Left kidney (tissue), 8 donors: ENCODE data around the gene ABI3. TPM values are rescaled to one million over a fixed set of nuclear protein-coding genes. Genes with fewer than 3 reads are reported as not detected.
"Not testable (repeated sequence)": the region's sequence is repeated elsewhere in the genome, so short reads cannot be mapped to it uniquely, and the experiment has no call there.

Source experiments
- DNase-seq: peaks from one replicate; pipeline ENCODE4 v3.0.0-alpha.2; 2013
- long read RNA-seq, 8 donors: transcript quantifications; one replicate each; lab custom pipeline, GENCODE V29; 2026
- polyA plus RNA-seq: library from polyadenylated mRNA; unstranded; fragments of 120-200 nt; gene quantifications from one replicate; pipeline ENCODE4 v1.2.1, GENCODE V29; 2013; ENCODE audit not compliant: insufficient read length

Gene ABI3, protein sequence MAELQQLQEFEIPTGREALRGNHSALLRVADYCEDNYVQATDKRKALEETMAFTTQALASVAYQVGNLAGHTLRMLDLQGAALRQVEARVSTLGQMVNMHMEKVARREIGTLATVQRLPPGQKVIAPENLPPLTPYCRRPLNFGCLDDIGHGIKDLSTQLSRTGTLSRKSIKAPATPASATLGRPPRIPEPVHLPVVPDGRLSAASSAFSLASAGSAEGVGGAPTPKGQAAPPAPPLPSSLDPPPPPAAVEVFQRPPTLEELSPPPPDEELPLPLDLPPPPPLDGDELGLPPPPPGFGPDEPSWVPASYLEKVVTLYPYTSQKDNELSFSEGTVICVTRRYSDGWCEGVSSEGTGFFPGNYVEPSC
- 4.2 TPM for polyA plus RNA-seq
- long read RNA-seq, donor 1, partial matches to known transcripts = 0 of 4 reads
- long read RNA-seq, donor 1, other reads (novel, unspliced or antisense) = 0 of 4 reads
- long read RNA-seq, donor 2, partial matches to known transcripts = 0 of 2 reads
- long read RNA-seq, donor 2, other reads (novel, unspliced or antisense) = 0 of 2 reads
- long read RNA-seq, donor 3, partial matches to known transcripts = 0 of 1 reads
- long read RNA-seq, donor 3, other reads (novel, unspliced or antisense) = 0 of 1 reads
- long read RNA-seq, donor 4 = 0 reads
- long read RNA-seq, donor 5, partial matches to known transcripts = 0 of 2 reads
- long read RNA-seq, donor 5, other reads (novel, unspliced or antisense) = 0 of 2 reads
- long read RNA-seq, donor 6, partial matches to known transcripts = 0 of 2 reads
- long read RNA-seq, donor 6, other reads (novel, unspliced or antisense) = 0 of 2 reads
- long read RNA-seq, donor 7, partial matches to known transcripts = 0 of 3 reads
- long read RNA-seq, donor 7, other reads (novel, unspliced or antisense) = 0 of 3 reads
- long read RNA-seq, donor 8, partial matches to known transcripts = 0 of 1 reads
- long read RNA-seq, donor 8, other reads (novel, unspliced or antisense) = 0 of 1 reads

- no peak for DNase-seq
These were observed at the start of gene ABI3, which contains the start of gene GNGT2 for GRCh38 chr17:49210158-49211029. Gene ABI3 (plus strand): TSS chr17:49210707. CDS start chr17:49210725, 18 bp downstream. Gene GNGT2 (minus strand): TSS chr17:49210574. CDS start chr17:49207422, 3,152 bp downstream.

DNA sequence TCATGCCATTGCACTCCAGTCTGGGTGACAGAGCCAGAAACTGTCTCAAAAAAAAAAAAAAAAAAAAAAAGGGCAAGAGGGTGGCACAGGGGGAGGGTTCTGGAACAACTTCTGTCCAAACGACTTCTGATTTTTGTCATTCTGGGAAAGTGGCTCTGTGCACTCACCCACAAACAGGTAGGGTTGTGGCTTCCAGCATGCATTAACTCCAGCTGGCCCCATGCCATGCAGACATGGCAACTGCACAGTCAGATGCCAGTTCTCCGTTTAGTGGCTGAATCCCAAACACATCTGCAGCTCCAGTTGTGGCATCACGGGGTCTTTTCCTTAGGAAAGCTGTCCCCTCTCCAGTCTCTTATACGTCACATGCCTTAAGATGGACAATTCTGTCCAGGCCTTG lies 47.6 kb upstream of the ABI3 start:
- no peak for DNase-seq

DNA sequence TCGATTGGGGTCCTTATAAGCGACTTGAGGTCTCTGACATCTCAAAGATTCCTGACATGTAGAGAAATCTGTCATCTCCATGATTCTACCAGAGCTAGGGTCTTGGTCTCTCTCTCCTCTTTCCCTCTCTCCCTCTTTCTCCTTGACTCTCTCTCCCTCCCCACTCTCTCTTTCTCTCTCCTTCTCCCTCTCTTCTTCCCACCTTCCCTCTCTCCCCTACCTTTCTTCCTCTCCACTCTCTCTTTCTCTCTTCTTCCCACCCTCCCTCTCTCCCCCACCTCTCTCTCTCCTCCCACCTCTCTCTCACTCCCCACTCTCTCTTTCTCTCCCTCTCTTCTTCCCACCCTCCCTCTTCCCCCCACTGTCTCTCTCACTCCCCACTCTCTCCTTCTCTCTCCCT lies 45.4 kb upstream of the ABI3 start:
- DNase-seq = no peak

- no peak for DNase-seq
These were observed 41.8 kb upstream of the ABI3 start for GRCh38 chr17:49168706-49169105.

GRCh38 chr17:49170216-49170615 lies 40.3 kb upstream of the ABI3 start:
- DNase-seq = no peak

GRCh38 chr17:49170711-49171110 lies 39.8 kb upstream of the ABI3 start:
- DNase-seq = not testable (repeated sequence)

GRCh38 chr17:49175978-49176377 lies 34.5 kb upstream of the ABI3 start:
- not testable (repeated sequence) for DNase-seq

GRCh38 chr17:49180303-49180702 lies 30.2 kb upstream of the ABI3 start:
- DNase-seq = peak; percentile 26

GRCh38 chr17:49180998-49181635 lies 29.4 kb upstream of the ABI3 start:
- no peak for DNase-seq

- no peak for DNase-seq
These were observed 27.2 kb upstream of the ABI3 start for GRCh38 chr17:49183341-49183740.

GRCh38 chr17:49183801-49184200 lies 26.7 kb upstream of the ABI3 start:
- DNase-seq = no peak

GRCh38 chr17:49184522-49184921 lies 26.0 kb upstream of the ABI3 start:
- DNase-seq = not testable (repeated sequence)

DNA sequence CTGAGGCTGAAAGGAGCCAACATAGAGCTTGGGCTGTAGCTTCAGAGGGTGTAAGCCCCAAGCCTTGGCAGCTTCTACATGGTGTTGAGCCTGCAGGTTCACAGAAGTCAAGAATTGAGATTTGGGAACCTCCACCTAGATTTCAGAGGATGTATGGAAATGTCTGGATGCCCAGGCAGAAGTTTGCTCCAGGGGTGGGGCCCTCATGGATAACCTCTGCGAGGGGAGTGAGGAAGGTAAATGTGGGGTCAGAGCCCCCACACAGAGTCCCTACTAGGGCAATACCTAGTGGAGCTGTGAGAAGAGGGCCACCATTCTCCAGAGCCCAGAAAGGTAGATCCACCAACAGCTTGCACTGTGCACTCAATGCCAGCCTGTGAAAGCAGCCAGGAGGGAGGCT lies 25.1 kb upstream of the ABI3 start:
- DNase-seq = not testable (repeated sequence)

GRCh38 chr17:49187301-49187700 lies 23.2 kb upstream of the ABI3 start:
- DNase-seq = no peak

DNA sequence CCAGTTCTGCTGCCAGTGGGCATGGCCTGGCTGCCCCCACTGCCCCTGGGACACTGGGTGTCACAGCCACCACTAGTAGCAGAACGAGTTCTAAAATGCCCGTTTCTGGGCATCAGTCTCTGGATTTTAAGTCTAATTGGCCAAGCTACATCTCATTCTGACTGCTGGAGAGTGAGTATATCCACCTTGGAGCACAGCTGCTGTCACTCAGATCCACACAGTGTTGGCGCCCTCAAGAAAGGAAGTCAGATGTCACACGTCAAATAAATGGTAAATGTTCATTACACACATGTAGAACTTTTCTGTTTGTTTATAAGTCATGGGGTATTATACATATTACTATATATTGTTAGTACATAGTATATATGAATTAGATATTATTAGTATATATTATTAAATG lies 19.6 kb upstream of the ABI3 start:
- no peak for DNase-seq

DNA sequence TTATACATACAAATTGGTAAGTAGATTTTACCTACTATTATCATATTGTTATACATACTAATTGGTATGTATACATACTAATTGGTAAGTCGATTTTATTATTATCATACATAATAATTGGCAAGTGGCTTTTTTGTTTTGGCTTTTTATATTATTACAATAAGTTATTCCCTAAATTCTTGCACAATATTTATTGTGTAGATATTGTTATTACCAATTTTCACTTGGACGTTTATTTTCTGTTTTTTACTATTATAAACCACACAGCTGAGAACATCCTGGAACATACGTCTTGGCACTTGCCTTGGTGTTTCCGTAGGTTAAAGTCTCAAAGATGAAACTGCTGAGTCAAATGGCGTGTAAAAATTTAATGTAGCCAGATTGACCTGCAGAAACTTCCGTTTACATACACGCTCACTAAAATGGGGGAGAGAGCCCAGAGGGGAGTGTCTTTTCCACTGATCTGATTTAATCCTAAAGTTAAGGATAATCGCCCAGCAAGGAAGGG lies 19.0 kb upstream of the ABI3 start:
- no peak for DNase-seq

DNA sequence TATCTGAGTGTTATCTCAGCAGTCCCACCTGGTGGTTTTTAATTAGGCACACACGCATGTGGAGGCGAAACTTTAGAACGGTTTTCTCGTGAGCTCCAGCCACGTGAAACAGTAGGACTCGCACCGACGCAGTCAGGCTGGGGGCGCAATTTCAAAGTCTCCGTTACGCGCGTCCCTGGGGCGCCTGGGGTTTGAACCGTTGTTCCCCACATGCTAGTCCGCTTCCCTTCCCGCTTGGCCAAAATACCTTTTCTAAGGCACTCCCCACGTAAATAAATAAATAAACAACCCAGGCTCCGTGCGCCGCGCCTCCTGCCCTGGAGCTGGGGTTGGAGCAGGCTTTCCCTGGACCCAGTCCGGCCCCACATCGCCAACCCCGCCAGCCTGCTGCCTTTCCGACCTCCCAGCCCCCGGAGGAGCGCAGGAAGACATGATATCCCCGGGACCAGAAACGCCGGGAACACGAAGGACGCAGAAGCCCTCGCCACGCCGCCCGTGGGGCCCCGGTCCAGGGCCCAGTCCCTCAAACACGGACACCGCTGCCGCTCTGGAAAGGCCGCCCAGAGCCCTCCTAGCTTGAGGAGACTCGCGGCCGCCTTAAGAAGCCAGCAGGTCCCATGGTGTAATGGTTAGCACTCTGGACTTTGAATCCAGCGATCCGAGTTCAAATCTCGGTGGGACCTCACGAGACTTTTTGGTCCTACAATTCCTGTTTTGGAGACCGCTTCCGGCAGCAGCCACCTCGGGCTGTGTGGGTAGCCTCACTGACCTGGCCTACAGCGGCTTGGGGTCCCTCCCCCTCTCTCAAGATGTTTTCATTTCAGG lies 18.4 kb upstream of the ABI3 start:
- peak; percentile 92 for DNase-seq

DNA sequence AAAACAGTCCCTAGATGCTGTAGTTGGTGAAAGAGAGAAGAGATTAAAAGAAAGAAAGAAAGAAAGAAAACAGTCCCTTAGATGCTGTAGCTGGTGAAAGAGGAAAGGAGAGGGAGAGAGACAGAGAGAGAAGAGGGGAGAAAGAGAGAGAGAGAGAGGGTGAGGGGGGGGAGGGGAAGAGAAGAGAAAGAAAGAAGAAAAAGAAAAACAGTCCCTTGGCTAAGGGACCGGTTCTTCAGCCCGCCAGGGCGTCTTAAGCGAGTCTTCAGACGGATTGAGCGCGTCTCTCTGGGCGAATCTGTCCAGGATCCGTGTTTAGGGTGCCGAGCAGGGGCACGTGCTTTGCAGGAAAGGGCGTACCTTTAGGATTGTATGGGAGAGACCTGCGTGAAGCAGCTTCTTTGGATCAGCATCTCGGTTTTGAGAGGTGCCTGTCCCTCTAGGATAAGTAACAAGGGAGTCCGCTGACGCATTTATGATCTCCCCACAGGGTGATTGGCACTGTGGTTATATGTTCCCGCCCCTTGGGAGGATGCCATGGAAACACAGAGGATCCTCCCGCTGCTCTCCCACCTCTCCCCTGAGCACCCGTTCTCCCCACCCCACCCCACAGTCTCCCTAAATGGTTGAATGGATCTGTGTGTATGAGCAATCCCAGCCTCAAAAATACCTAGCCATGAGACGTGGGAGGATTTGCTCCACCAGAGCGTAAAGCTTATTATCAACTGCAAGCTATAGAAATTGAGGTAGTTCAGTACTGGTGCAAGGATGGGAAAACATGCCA lies 16.8 kb upstream of the ABI3 start:
- DNase-seq = peak; percentile 81

- DNase-seq = no peak
These were observed 16.3 kb upstream of the ABI3 start for GRCh38 chr17:49194297-49194607.
